ENCODE measurements around the gene ADAMTS3.

The ADAMTS3 gene

GRCh38 chr4:72527038-72527646, 41.9 kb downstream of the ADAMTS3 start:
- H3K27me3 ChIP-seq (ENCODE audit: insufficient read depth, low read length, poor library complexity, severe bottlenecking): no peaks in the 10 kb centered on the region
- H3K4me3 ChIP-seq (ENCODE audit: low read length, poor library complexity, severe bottlenecking): no peak overlapping the region
- H3K36me3 ChIP-seq (ENCODE audit: insufficient read depth, low read length): no peaks in the 10 kb centered on the region
- H2AFZ ChIP-seq (ENCODE audit: low read length): no peak overlapping the region
- no peaks in the 10 kb centered on the region for H3F3A ChIP-seq (ENCODE audit: low read depth)
- H3K9me2 ChIP-seq (replicated peaks; ENCODE audit: low read depth, low read length): no peaks in the 10 kb centered on the region
- no peaks in the 10 kb centered on the region for H3K4me1 ChIP-seq (ENCODE audit: insufficient read depth, low read length, poor library complexity, severe bottlenecking)
- H3K9me3 ChIP-seq (ENCODE audit: insufficient read depth, low read depth, low read length): no peaks in the 10 kb centered on the region
- H3K9ac ChIP-seq (ENCODE audit: low read depth, low read length, poor library complexity, severe bottlenecking): no peak overlapping the region
- no peak overlapping the region for H3K4me2 ChIP-seq (ENCODE audit: low read depth, low read length, poor library complexity, severe bottlenecking)
- no peaks in the 10 kb centered on the region for H4K20me1 ChIP-seq (ENCODE audit: insufficient read depth, low read length, poor library complexity, severe bottlenecking)
- no peaks in the 10 kb centered on the region for H3K79me2 ChIP-seq (ENCODE audit: insufficient read depth, low read length)
- TF ChIP-seq EZH2phosphoT487 (IDR thresholded peaks at IDR 0.05; ENCODE audit: borderline replicate concordance): no peak
- no peak for TF ChIP-seq CTCF (conservative IDR thresholded peaks at IDR 0.05; ENCODE audit: low read length)

- no peaks in the 10 kb centered on the region for H3K4me1 ChIP-seq (ENCODE audit: insufficient read depth, low read length, poor library complexity, severe bottlenecking)
- H3K9me2 ChIP-seq (replicated peaks; ENCODE audit: low read depth, low read length): no peaks in the 10 kb centered on the region
- H3K79me2 ChIP-seq (ENCODE audit: insufficient read depth, low read length): no peaks in the 10 kb centered on the region
- no peaks in the 10 kb centered on the region for H3K9me3 ChIP-seq (ENCODE audit: insufficient read depth, low read depth, low read length)
- H3F3A ChIP-seq (ENCODE audit: low read depth): no peaks in the 10 kb centered on the region
- no peak overlapping the region for H3K4me3 ChIP-seq (ENCODE audit: low read length, poor library complexity, severe bottlenecking)
- no peak overlapping the region for H2AFZ ChIP-seq (ENCODE audit: low read length)
- no peaks in the 10 kb centered on the region for H4K20me1 ChIP-seq (ENCODE audit: insufficient read depth, low read length, poor library complexity, severe bottlenecking)
- H3K9ac ChIP-seq (ENCODE audit: low read depth, low read length, poor library complexity, severe bottlenecking): no peak overlapping the region
- no peak overlapping the region for H3K4me2 ChIP-seq (ENCODE audit: low read depth, low read length, poor library complexity, severe bottlenecking)
- H3K27me3 ChIP-seq (ENCODE audit: insufficient read depth, low read length, poor library complexity, severe bottlenecking): no peaks in the 10 kb centered on the region
- TF ChIP-seq CTCF (conservative IDR thresholded peaks at IDR 0.05; ENCODE audit: low read length): no peak
- no peak for TF ChIP-seq EZH2phosphoT487 (IDR thresholded peaks at IDR 0.05; ENCODE audit: borderline replicate concordance)
- no peaks in the 10 kb centered on the region for H3K36me3 ChIP-seq (ENCODE audit: insufficient read depth, low read length)
Measured at GRCh38 chr4:72525938-72526337, 43.1 kb downstream of the ADAMTS3 start.

- Histone ChIP-seq H3K27me3 (ENCODE audit: insufficient read depth, low read length, poor library complexity, severe bottlenecking) (no peaks in the 10 kb centered on the region), H2AFZ (ENCODE audit: low read length) (no peak overlapping the region), H3K9me3 (ENCODE audit: insufficient read depth, low read depth, low read length) (no peaks in the 10 kb centered on the region), H3K4me3 (ENCODE audit: low read length, poor library complexity, severe bottlenecking) (no peak overlapping the region), H3K9ac (ENCODE audit: low read depth, low read length, poor library complexity, severe bottlenecking) (no peak overlapping the region), H3K4me2 (ENCODE audit: low read depth, low read length, poor library complexity, severe bottlenecking) (no peak overlapping the region), H3K9me2 (replicated peaks; ENCODE audit: low read depth, low read length) (no peaks in the 10 kb centered on the region), H3F3A (ENCODE audit: low read depth) (no peaks in the 10 kb centered on the region), H3K79me2 (ENCODE audit: insufficient read depth, low read length) (no peaks in the 10 kb centered on the region), H3K4me1 (ENCODE audit: insufficient read depth, low read length, poor library complexity, severe bottlenecking) (no peaks in the 10 kb centered on the region), H4K20me1 (ENCODE audit: insufficient read depth, low read length, poor library complexity, severe bottlenecking) (no peaks in the 10 kb centered on the region), H3K36me3 (ENCODE audit: insufficient read depth, low read length) (no peaks in the 10 kb centered on the region)
- TF ChIP-seq CTCF (conservative IDR thresholded peaks at IDR 0.05; ENCODE audit: low read length) (no peak), EZH2phosphoT487 (IDR thresholded peaks at IDR 0.05; ENCODE audit: borderline replicate concordance) (no peak)
Measured at GRCh38 chr4:72522440-72522839, 46.6 kb downstream of the ADAMTS3 start.
